Fibroblast of lung (primary cell): ENCODE data around the gene INIP. TPM values are rescaled to one million over a fixed set of nuclear protein-coding genes. Genes with fewer than 3 reads are reported as not detected.

ENCODE experiments used
- DNase-seq, 2 donors: peaks; one replicate each; pipeline versions ENCODE4 v3.0.0 to v3.0.0-alpha.2; 2010; ENCODE audit warnings: low read depth in 2 of 2
- H2AFZ ChIP-seq: 2 replicates; pipeline ENCODE4 v1.5.1; 2012; ENCODE audit warnings: low read length, control low read depth, inconsistent platforms
- H3K27ac ChIP-seq: 2 replicates; pipeline ENCODE4 v1.5.1; 2011; ENCODE audit warnings: low read length, control low read depth; ENCODE audit not compliant: insufficient read depth
- H3K27me3 ChIP-seq: 2 replicates; pipeline ENCODE4 v1.5.1; 2011; ENCODE audit warnings: mild to moderate bottlenecking, low read length; ENCODE audit not compliant: control insufficient read depth, insufficient read depth
- H3K36me3 ChIP-seq: 2 replicates; pipeline ENCODE4 v1.5.1; 2011; ENCODE audit warnings: low read length; ENCODE audit not compliant: control insufficient read depth, insufficient read depth
- H3K4me1 ChIP-seq: 2 replicates; pipeline ENCODE4 v1.5.1; 2011; ENCODE audit warnings: low read length; ENCODE audit not compliant: control insufficient read depth, insufficient read depth; ENCODE audit errors: extremely low read depth
- H3K4me2 ChIP-seq: 2 replicates; pipeline ENCODE4 v1.5.1; 2011; ENCODE audit warnings: low read length, control low read depth; ENCODE audit not compliant: insufficient read depth; ENCODE audit errors: extremely low read depth
- H3K4me3 ChIP-seq, 4 experiments: fragments of 200-600 bp in 1 of 4; sonication (generic) in 1 of 4; replicated peaks in 1 of 4; 2 replicates each; pipeline ENCODE4 v1.5.1; 2011 to 2016; ENCODE audit warnings: low read length in 4 of 4, low read depth in 3 of 4, mild to moderate bottlenecking in 3 of 4, control low read depth in 2 of 4, inconsistent platforms in 1 of 4, mixed read lengths in 1 of 4; ENCODE audit not compliant: insufficient read depth in 1 of 4; ENCODE audit errors: control extremely low read depth in 1 of 4
- H3K79me2 ChIP-seq: 2 replicates; pipeline ENCODE4 v1.5.1; 2012; ENCODE audit warnings: mild to moderate bottlenecking, low read length, inconsistent platforms; ENCODE audit not compliant: control insufficient read depth, insufficient read depth
- H3K9ac ChIP-seq: 2 replicates; pipeline ENCODE4 v1.5.1; 2011; ENCODE audit warnings: mild to moderate bottlenecking, low read length, control low read depth; ENCODE audit not compliant: insufficient read depth
- H3K9me3 ChIP-seq: 2 replicates; pipeline ENCODE4 v1.5.1; 2012; ENCODE audit warnings: low read depth, low read length; ENCODE audit not compliant: control insufficient read depth, insufficient read depth
- H4K20me1 ChIP-seq: 2 replicates; pipeline ENCODE4 v1.5.1; 2011; ENCODE audit warnings: low read length; ENCODE audit not compliant: control insufficient read depth, insufficient read depth; ENCODE audit errors: extremely low read depth
- EZH2 ChIP-seq: IDR thresholded peaks from 2 replicates; pipeline ENCODE4 v1.5.1; 2012; ENCODE audit warnings: low read length, control low read depth, mild to moderate bottlenecking; ENCODE audit errors: missing control alignments
- polyA plus RNA-seq, 2 donors: library from polyadenylated mRNA; depleted of rRNA in 1 of 2; stranded (reverse) in 1 of 2; unstranded in 1 of 2; fragments of >200 nt; gene quantifications; 2 replicates each; pipeline ENCODE4 v1.2.1, GENCODE V29; 2011 to 2012; ENCODE audit warnings: missing spikeins in 1 of 2
- total RNA-seq: library from RNA; depleted of rRNA; stranded (reverse); fragments of >200 nt; gene quantifications from 2 replicates; pipeline ENCODE4 v1.2.1, GENCODE V29; 2014
- TF ChIP-seq, protein P1 (sequence below), 2 donors: IDR thresholded peaks in 1 of 2; conservative IDR thresholded peaks in 1 of 2; 1 replicate in 1 of 2; 2 replicates in 1 of 2; pipeline ENCODE4 v1.5.1; 2011 to 2012; ENCODE audit warnings: low read length in 2 of 2, control low read depth in 1 of 2, inconsistent platforms in 1 of 2, low read depth in 1 of 2, mild to moderate bottlenecking in 1 of 2

INIP gene
- total and polyA plus RNA-seq, 2 donors (not counting 1 experiment from before 2014, with no cell fraction given): 14.4 to 24.1 TPM

DNA sequence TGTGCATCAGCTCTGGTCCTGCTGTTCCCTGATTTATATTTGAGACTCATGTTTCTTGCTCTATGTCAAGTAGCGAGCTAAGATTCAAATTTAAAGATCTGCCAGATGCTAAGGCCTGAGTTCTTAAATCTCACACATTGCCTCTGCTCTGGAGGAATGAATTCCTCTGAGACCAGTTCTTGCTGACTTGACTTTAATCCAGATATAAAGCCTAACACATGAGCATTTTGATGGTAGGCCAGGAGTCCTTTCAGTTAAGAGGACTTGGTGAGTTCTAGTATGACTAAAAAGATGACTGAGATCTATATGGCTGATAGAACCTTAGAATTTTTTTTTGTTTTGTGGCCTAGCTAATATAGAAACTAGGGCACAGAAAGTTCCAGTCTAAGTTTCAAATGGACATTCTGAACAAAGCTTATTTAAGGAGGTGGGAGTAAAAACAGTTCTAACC is 1.3 kb upstream of the INIP start:
- no peak overlapping the region for H3K4me2 ChIP-seq
- H3K27ac ChIP-seq: no peak overlapping the region

DNA sequence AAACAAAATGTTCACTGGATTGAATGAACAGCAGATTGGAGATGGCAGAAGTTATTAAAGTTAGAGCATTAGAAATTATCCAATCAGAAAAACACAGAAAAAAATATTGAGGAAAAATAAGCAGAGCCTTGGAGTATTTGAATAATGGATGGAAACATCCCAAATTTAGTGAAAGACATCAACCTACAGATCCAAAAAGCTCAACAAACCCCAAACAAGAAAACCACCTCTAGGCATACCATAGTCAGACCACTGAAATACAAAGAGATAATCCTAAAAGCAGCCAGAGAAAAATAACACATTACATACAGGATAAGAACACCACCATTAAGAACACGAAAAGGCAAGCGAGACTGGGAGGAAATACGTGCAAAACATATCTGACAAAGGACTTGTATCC is 5.2 kb downstream of the INIP start:
- H3K27me3 ChIP-seq: no peaks in the 10 kb centered on the region
- H3K4me3 ChIP-seq: no peak overlapping the region
- no peak overlapping the region for H2AFZ ChIP-seq
- H3K4me1 ChIP-seq: no peaks in the 10 kb centered on the region
- no peak for TF ChIP-seq EZH2
- TF ChIP-seq, protein P1, sequence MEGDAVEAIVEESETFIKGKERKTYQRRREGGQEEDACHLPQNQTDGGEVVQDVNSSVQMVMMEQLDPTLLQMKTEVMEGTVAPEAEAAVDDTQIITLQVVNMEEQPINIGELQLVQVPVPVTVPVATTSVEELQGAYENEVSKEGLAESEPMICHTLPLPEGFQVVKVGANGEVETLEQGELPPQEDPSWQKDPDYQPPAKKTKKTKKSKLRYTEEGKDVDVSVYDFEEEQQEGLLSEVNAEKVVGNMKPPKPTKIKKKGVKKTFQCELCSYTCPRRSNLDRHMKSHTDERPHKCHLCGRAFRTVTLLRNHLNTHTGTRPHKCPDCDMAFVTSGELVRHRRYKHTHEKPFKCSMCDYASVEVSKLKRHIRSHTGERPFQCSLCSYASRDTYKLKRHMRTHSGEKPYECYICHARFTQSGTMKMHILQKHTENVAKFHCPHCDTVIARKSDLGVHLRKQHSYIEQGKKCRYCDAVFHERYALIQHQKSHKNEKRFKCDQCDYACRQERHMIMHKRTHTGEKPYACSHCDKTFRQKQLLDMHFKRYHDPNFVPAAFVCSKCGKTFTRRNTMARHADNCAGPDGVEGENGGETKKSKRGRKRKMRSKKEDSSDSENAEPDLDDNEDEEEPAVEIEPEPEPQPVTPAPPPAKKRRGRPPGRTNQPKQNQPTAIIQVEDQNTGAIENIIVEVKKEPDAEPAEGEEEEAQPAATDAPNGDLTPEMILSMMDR (conservative IDR thresholded peaks at IDR 0.05 in 1 of 2, IDR thresholded peaks at IDR 0.05 in 1 of 2; ENCODE audit: low read depth in 1 of 2, low read length in 2 of 2): no peak
- DNase-seq: no peak
- H4K20me1 ChIP-seq: no peaks in the 10 kb centered on the region
- H3K4me2 ChIP-seq: no peak overlapping the region
- no peaks in the 10 kb centered on the region for H3K9me3 ChIP-seq
- H3K79me2 ChIP-seq: peaks cover 8% of the 10 kb centered on the region
- H3K27ac ChIP-seq: no peak overlapping the region
- no peak overlapping the region for H3K9ac ChIP-seq
- no peaks in the 10 kb centered on the region for H3K36me3 ChIP-seq

More for the DNA sequence above, 1.3 kb upstream of the INIP start:
- TF ChIP-seq, protein P1 (conservative IDR thresholded peaks at IDR 0.05 in 1 of 2, IDR thresholded peaks at IDR 0.05 in 1 of 2; ENCODE audit: low read depth in 1 of 2, low read length in 2 of 2): no peak
- TF ChIP-seq EZH2: no peak
- Histone ChIP-seq H3K9me3 (no peaks in the 10 kb centered on the region), H3K9ac (no peak overlapping the region), H4K20me1 (no peaks in the 10 kb centered on the region), H3K4me3 (no peak overlapping the region), H2AFZ (no peak overlapping the region), H3K27me3 (no peaks in the 10 kb centered on the region), H3K4me1 (no peaks in the 10 kb centered on the region), H3K36me3 (no peaks in the 10 kb centered on the region), H3K79me2 (peaks cover 9% of the 10 kb centered on the region)
- DNase-seq: peak; percentile 16 to 21

DNA sequence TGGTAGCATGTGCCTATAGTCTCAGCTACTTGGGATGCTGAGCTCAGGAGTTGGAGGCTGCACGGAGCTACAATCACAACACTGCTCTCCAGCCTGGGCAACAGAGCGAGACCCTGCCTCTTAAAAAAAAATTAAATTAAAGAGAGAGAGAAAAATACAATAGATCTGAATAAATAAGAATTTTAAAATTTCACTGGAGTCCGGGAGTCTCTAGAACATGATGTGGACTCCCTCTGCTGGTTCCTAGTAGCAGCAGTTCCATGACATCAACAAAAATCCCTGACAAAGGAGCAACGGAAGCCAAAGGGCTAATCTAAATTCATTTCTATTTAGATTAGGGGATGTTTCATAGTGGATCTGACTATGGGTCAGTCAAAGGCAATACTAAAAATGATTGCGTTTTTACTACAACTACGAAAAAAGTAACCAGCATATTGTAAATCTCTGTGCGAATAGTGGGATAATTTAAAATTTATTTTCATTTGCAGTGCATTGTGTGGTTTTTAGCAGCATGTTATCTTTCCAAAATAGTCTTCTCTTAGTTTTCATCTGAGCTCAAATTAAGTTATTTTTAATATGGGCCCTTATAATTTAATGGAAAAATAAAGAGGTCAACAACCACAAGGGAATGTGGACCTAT is 6.7 kb downstream of the INIP start:
- H3K4me2 ChIP-seq: no peak overlapping the region
- no peaks in the 10 kb centered on the region for H3K4me1 ChIP-seq
- DNase-seq: peak; percentile 41 to 68
- H3K27me3 ChIP-seq: no peaks in the 10 kb centered on the region
- H2AFZ ChIP-seq: no peak overlapping the region
- H3K9ac ChIP-seq: no peak overlapping the region
- no peak overlapping the region for H3K4me3 ChIP-seq
- no peaks in the 10 kb centered on the region for H4K20me1 ChIP-seq
- no peaks in the 10 kb centered on the region for H3K9me3 ChIP-seq
- H3K27ac ChIP-seq: no peak overlapping the region
- no peaks in the 10 kb centered on the region for H3K79me2 ChIP-seq
- no peaks in the 10 kb centered on the region for H3K36me3 ChIP-seq
- TF ChIP-seq, protein P1 (conservative IDR thresholded peaks at IDR 0.05 in 1 of 2, IDR thresholded peaks at IDR 0.05 in 1 of 2; ENCODE audit: low read depth in 1 of 2, low read length in 2 of 2): peak; percentile 73 to 81
- no peak for TF ChIP-seq EZH2
